ENCODE measurements around the gene ACACA.
A peak's percentile ranks its signal among the peaks of the same experiment; 100 is the strongest.

The ACACA gene

DNA sequence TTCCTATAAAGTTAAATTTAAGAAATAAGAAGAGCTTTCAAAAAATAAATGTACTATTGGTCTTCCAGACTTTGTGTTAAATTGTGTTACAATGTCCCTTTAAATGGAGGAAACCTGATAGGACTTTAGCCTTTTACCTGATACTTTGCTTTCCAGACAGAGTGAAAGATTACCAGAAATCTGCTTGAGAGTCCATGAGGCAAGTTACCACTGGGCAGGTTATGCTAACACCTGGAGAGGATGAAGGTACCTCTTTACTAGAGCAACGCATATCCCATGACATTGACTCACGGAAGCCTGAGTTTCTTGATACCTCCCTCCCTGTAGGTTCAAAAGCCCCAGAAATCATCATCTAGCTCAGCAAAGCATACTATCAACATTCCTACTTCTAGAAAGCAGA, 174.7 kb downstream of the ACACA start:
- DNase-seq (ENCODE audit: low read depth): no peak

DNA sequence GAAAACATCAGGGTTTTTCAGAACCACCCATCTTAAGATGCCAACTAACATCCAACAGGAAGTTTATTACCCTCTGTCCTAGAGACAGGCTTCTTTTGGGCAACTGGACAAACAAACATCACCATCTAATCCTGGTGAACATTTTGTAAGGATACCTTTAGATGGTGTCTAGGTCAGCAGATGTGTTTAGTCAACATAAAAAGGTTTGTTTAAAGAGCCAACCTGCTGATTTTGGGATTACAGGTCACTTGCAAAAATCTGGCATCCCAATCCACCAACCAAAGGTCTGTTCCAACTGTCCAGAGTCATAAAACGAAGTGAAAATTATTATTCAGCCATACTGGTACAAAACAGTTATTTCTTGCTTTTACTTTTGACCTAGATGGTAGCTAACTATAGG, 176.0 kb downstream of the ACACA start:
- no peak for DNase-seq (ENCODE audit: low read depth)

DNA sequence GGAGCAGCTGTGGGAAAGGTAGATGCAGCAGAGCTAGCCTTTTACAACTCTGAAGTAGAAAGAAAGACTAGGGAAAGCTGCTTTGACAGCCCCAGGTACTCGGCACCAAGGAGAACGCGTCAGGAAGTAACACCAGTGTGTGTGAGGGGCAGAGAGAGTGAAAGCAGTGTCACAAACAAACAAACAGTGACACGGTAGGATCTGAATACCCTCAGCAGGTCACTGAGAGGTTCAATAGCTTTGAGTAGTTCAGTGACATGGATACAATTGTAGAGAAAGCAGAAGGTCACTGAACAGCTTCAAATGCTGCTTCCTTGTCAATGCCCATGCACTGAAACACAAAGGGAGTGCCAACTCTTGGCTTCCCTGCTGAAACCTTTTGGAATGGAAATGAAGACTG, 181.2 kb downstream of the ACACA start:
- no peak for DNase-seq (ENCODE audit: low read depth)

DNA sequence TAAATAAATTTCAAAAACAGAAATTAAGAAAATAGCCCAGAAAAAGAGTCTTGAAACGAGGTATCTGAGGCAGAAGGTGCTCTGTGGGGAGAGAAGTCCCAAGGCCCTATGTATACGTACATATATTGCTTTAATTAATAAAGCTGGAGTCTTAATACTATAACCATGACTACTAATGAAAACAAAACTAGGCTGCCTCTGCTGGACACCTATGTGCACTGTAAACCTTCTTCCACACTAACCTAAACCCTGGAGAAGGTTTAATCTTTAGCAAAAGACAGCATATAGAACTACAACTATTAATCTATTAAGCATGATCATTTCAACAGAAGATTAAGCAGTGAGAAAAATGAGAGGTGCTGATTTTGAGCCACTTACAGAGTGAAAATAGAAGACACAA, 184.8 kb downstream of the ACACA start:
- DNase-seq (ENCODE audit: low read depth): no peak

DNA sequence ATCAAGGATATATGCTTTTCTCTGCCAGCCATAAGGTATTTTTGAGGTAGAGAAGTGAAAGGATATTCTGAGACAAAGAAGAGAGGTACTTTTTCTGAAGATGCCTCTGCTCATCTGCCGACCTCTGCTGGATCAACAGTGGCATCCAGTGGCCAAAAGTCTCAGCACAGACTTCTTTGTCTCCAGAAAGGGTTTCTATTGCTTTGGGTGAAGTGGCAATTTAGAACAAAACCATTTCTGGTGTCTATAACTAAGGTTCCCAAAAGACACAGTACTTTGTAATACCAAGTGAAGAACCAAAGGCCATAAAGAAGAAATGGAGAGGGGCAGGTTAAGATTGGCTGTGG, 186.1 kb downstream of the ACACA start:
- peak; percentile 58 for DNase-seq (ENCODE audit: low read depth)

DNA sequence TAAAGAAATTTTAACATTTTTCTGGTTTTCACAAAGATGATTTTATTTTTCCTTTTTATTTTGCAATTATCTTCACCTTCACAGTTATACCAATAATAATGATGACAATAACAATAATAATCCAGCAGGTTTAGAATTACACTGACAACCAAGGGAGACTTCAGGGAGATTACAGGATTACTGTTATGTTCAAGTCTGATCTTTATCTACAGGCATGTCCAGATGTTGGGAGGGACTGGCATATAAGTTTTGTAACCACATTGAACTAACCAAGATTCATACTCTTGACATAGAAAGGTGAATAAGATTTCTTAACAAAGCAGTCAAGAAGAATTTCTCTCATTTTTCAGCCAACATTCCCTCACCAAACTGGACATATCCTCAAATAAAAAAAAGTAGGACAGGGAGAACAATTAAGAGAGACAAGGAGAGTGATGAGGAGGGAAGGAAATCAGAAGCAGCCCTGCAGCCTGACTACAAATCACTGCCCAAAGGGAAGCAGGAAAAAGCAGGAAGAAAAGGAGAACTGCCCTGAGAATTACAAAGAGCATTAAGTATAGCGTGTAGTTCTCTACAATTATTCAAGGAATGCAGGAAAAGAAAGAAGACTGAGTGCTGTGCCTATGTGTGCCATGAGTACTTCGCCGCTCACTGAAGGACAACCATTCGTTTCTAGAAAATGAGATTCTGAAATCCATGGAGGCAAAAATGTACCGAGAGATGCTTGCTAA, 186.6 kb downstream of the ACACA start:
- peak; percentile 35 for DNase-seq (ENCODE audit: low read depth)

DNA sequence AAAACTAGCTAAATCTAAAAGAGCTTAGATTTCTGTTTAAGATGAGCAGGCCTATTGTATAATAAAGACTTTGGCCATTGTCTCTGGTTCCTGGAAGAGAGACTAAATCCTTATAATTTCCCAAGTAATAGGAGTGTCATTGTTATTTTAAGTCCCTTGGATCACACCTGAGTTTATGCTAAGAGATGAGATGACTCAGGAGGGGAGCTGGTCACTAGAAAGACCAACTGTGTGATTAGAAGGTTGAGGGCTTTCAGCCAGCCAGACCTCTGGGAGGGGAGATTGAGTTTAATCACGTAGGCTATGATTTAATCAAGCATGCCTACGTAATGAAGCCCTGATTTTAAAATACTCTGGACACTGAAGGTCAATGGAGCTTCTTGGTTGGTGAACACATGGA, 187.8 kb downstream of the ACACA start:
- no peak for DNase-seq (ENCODE audit: low read depth)

DNA sequence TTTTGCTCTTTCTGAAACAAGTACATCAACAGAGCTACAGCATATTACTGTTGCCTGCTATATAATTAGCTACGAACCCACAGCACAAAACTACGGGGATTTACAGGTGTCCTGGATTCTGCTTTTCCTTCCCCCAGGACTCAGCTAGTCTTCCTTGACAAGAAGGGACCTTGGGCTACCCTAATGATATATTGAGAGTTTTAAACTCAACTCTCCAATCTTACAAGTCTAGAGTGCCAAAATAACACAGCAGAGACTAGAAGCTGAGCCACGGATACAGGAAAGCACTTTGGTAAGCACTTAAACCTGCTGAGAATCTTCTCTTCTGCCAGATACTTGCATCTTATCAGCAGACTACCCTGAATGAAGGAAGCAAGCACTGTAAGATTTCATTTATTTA, 192.2 kb downstream of the ACACA start:
- DNase-seq (ENCODE audit: low read depth): no peak

DNA sequence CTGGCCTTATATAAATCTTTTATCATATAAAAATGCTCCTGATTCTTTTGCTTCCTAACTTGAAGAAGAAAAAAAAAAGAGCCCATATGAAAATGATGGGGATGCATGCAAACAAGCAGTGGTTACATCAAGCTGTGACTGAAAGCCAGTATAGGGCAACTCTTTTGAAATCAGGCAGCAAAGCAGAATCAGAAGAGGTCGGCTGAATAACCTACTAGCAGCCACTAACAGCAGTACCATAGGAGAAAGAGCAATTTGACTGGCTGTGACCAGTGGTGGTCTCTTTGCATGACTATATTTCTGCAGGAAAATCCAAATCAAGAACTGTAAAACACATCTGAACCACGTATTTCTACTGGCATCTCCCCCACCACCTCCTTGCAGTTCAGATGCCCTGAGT, 192.7 kb downstream of the ACACA start:
- no peak for DNase-seq (ENCODE audit: low read depth)

DNA sequence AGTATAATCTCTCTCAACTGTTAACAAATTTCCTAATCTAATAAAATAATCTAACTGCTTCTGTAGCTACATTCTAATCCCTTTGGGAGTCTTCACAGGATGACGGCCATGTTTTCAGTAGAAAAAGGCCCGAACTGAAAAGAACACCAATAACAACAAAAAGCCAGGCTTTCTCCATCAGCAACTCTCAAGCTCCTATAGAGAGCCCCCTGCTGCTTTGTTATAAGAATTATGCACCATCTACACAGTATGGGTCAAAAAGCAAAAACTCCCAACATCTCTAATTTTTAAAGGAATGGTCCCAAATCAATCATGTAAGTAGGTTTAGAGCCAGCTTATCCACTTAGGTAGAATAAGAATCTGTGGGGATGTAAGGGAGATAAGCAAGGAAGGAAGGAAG, 194.5 kb downstream of the ACACA start:
- DNase-seq (ENCODE audit: low read depth): peak; percentile 32

DNA sequence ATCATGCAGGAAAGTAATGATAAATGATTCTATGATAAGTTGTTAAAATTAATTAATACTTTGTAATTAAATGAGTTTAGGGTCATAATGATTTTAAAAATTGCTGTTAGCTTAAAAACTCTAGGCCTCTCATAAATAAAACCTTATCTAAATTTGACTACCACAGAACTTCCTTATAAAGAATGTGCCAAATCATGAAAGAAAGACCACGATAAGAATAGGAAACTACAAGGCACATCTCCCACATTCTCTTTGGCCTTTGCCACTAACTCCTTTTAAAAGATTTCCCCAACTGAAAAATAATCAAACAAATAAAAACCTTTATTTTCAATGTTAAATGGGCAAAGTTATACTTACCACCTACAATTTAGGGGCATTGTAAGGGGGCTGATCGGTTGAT, 195.5 kb downstream of the ACACA start:
- DNase-seq (ENCODE audit: low read depth): no peak

DNA sequence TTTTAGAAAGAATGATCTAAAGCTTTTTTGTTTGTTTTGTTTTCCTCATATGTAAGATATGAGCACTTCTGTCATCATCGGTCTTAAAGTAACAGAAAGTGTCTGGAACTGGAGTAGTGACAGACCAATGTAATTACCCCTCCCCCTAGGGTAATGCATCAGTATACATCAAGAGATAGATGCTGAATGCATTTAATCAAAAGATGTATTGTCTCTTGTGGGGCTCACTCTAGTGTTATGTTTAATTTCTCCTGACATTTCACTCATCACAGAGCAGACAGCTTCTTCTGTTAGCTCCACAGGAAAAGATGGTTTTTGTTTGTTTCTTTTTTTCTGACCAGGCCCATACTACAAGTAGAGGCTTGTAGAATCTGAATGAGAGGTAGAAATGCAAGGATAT, 199.5 kb downstream of the ACACA start:
- DNase-seq (ENCODE audit: low read depth): no peak

DNA sequence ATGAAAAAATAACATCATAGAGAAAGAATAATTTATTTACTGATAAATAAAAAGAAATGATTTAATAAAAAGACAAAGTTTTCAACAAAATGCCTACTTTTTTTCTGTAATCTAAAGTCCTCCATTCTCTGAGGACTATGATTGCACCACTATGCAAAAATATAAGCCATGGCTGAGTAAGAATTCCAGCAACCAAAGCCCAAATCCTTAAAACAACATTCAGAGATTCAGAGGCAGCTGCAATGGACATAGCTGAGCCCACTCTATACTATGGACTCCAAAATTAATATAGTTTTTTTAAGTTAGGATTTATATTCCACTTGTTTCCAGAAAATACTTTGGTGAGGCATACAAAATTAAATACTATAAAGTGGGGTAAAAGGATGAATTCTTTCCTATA, 200.3 kb downstream of the ACACA start:
- DNase-seq (ENCODE audit: low read depth): peak; percentile 39

DNA sequence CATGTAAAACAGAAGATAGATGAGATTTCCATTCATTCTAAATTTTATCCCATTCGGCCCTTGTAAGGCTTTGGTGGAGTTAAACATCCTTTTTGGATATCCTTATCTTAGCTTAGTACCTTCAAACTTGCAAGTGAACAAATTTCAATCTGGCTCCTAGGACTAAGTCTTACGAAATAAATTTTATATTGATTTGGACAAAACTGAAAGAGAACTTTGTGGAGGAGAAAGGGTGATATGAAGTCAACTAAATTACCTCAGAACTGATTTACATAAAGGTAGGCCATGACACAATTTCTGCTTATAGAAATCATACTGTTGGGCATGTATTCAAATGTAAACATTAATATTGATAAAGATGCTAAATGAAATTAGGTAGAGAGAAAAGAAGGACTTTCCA, 206.1 kb downstream of the ACACA start:
- no peak for DNase-seq (ENCODE audit: low read depth)

DNA sequence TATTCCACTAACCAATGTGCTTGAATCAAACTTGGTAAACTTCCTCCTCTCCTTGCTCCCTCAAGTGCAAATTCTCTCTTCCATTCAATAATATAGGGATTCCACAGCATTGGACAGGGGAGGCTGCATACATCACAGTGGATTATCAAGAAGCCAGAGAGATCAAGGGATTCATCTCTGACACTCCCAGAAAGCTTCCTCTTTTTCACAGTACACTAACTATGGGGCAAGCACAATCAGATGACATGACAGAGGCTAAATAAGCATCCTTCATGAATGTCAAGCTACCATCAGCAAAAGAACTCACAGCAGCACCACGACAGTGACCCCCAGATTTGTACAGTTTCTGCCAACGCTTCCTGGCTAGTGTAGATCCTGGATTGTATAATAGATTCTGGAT, 209.3 kb downstream of the ACACA start:
- no peak for DNase-seq (ENCODE audit: low read depth)

DNA sequence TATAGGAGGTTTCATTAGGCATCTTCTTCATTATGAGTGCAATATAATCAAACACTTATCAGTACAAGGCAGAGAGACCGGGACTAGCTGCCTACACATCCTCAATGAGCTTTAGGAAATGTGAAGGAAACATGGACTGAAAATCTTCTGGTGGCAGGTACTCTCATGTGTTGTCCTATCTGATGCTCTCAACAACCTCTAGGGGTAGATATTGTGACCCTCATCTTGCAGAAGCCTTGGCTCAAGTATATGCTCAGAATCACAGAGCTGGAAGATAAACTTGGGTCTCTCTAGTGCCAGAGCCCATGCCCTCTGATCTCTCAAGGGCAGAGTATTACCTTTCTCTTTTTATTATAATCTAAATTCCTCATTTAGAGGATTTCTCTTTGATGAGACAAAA, 212.4 kb downstream of the ACACA start:
- no peak for DNase-seq (ENCODE audit: low read depth)

DNA sequence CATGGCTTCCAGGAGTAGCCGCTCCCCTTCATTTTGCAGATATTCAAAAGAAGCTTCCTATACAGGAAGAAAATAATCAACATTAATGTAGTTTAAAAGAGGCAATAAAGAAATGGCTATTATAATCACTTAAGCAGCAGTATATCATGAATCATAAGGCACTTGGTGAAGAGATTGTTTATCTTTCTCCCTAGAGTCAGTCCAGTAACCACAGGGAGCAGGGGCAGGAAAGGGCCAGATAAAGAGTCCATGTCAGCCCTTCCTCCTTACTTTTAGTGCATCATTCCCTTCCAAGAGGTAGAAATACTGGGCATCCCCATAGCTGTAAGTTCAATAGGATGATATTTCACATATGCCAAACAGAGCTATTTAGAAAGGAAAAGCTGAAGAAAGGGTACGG, 215.4 kb downstream of the ACACA start:
- peak; percentile 79 for DNase-seq (ENCODE audit: low read depth)

DNA sequence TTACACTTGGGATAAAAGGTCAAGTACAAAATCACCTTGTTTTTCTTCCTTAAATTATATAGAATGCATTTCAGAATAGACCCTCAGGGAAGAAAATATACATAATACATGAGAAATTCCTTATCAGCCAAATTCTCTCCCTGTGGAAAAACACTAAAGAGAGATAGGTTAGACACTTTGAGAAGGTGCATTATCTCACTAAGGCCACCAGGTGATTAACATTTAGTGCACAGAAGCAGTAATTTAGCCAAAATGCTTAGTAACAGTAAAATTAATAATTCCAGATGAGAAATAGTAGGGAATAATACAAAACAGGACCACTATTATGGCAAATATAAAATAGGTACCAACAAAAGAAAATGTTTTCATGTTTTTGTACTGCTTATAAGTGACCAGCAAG, 216.1 kb downstream of the ACACA start:
- no peak for DNase-seq (ENCODE audit: low read depth)

DNA sequence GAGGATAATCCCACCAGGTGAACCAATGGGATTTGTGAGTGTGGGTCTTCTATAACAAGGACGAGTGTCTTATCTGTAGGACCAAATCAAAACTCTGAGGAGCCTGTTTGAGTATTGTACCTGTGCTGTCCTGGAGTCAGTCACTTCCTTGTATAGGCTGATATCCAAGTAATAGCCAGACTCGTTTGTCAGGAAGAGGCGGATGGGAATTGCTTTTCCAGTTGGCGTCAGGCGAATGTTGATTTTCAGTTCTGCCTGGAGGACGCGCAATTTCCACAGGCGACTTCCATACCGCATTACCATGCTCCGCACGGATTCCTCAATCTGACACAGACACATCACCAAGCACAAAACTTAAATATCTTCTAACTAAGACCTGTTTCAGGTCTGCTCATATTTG, 218.5 kb downstream of the ACACA start:
- DNase-seq (ENCODE audit: low read depth): no peak

DNA sequence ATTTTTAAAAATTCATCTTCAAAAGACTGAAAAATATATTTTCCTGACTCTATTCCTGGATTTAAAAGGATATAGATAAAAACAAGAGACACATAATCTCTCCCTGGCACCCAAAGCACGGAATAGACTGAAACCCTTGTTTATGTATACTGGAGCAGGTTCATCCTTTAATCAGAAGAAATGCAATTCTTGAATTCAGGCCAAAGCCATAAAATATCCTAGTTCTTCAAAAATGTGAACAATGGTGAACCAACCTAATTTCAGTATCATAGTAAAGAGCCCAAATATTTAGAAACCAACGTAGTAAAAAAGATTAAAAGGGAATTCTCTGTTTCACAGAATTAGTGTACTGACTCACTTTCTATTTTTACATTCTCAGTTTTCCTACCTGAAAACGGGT, 219.4 kb downstream of the ACACA start:
- peak; percentile 79 for DNase-seq (ENCODE audit: low read depth)

DNA sequence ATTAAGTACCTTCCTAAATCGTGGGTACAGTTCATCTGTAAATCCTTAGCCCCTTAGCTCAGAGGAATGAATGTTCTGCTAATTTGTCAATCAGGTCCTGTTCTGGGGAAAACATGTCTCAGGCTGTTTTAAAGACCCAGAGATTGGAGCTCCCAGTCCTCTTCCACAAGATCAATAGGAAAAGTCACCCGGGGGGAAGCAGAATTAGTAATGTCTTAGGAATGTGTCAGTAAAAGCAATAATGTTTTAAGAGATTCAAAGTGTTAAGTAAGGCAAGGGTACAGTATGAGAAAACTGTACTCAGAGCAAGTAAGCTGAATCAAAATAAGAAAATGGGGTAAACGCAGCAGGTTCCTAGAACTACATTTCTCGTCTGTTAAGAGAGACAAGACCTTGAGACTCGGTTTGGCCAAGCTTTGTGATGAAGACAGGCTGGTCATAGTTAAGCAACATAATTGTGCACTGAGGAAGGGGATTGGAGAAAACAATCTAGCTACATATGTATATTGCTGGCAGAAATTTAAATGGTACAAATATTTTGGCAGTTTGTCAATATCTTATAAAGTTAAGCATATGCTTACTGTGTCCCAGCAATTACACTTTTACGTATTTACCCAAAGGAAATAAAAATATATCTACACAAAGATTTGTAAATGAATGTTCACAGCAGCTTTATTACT, 223.7 kb downstream of the ACACA start:
- DNase-seq (ENCODE audit: low read depth): peak; percentile 38

DNA sequence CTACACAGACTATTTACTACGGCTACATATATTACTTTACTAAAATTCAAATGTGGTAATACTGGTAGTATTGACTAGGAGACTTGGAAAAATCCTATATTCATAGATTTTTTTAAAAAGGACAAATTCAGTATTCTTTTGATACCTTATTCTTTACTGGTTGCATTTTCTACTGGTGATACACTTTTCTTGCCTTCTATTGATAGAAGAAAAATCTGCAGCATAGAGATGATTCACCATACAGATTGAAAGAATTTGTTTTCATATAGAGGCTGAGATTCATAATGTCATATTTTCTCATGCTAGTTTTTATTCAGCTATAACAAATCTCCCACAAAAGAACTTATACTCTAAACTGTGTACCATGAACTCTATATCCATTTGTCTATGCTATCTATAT, 226.3 kb downstream of the ACACA start:
- peak; percentile 35 for DNase-seq (ENCODE audit: low read depth)

DNA sequence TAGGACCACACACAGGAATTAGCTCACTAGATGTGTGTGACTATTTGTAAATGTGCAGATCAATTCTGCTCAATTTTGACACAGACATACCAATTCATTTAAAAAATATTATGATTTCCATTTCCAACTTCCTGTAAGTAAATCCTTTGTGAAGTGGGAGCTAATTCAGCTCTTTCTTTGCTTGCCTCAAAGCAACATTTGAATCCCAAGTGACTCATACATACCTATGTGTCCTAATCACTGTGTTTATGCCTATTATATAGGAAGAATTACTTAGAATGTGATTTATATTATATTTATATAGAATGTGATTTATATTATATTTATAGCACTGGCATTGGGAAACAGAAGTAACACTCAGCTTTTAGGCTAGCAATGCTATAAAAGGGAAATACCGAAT, 226.7 kb downstream of the ACACA start:
- peak; percentile 87 for DNase-seq (ENCODE audit: low read depth)

DNA sequence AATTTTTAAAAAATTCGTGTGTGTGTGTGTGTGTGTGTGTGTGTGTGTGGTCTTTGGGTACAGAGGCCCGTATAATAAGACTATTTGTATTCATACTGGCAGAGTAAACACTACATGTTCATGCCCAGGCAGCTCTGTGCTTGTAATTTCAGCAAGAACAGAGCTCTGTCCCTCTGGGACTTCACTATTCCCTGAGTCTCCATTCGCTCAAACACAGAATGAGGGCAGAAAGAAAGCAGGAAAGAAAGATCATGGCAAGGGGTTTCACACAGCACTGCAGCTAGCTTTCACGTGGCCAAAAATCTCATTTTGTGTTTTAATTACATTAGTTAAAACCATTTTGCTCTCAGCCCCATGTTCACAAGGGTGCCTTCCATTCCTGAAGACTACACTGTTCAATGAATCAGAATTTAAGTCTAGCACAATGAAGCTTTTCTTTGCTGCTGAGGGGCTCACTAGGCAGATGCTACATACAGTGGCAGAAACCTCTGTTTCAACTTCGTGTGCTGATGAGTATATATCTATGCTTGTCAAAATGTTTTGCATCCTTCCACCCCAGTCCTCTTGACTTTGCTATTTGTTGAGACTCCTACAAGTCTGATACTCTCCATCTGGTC, 229.3 kb downstream of the ACACA start:
- DNase-seq (ENCODE audit: low read depth): no peak
